Caco-2 (cell line): ENCODE data around the gene DRC7. TPM values are rescaled to one million over a fixed set of nuclear protein-coding genes. Genes with fewer than 3 reads are reported as not detected.

Source experiments
- BruUV-seq: library from RNA; stranded (reverse); fragments of 400-500 nt; replicated peaks from 2 replicates; lab custom pipeline; 2021; lab: Mats Ljungman, UMichigan
- CTCF ChIA-PET: fragments of 300-600 bp; sonication (Branson Sonifier 250); formaldehyde crosslinking; loops from one replicate; lab custom pipeline; 2022; ENCODE audit warnings: antibody characterized with exemption; lab: Charles Lee
- POLR2A ChIA-PET: fragments of 300-600 bp; sonication (Branson Sonifier 250); formaldehyde crosslinking; loops from one replicate; lab custom pipeline; 2022; ENCODE audit warnings: antibody characterized with exemption; lab: Charles Lee
- DNase-seq, 2 experiments: peaks; one replicate each; pipeline versions ENCODE4 v3.0.0 to v3.0.0-alpha.2; 2020 to 2022
- H3K27me3 ChIP-seq: replicated peaks from 2 replicates; pipeline ENCODE4 v1.6.0; 2011; ENCODE audit warnings: low read length; ENCODE audit not compliant: control insufficient read depth, insufficient read depth
- H3K36me3 ChIP-seq: 2 replicates; pipeline ENCODE4 v1.5.1; 2011; ENCODE audit warnings: low read length; ENCODE audit not compliant: control insufficient read depth, insufficient read depth
- H3K4me1 ChIP-seq: fragments of 250-450 bp; sonication (Bioruptor Pico); 2 replicates; pipeline ENCODE4 v1.5.1; 2020; ENCODE audit warnings: mild to moderate bottlenecking
- H3K4me3 ChIP-seq: 2 replicates; pipeline ENCODE4 v1.5.1; 2011; ENCODE audit warnings: low read depth, mild to moderate bottlenecking, control low read depth, low read length
- H3K9me3 ChIP-seq: fragments of 250-450 bp; sonication (Bioruptor Pico); 2 replicates; pipeline ENCODE4 v1.5.1; 2020; ENCODE audit warnings: mild to moderate bottlenecking, moderate library complexity
- H3K27ac Mint-ChIP-seq: one replicate; pipeline ENCODE4 v1.8.0; 2022; ENCODE audit warnings: mixed read lengths; ENCODE audit not compliant: unreplicated experiment
- H3K27me3 Mint-ChIP-seq: one replicate; pipeline ENCODE4 v1.8.0; 2022; ENCODE audit warnings: mixed read lengths; ENCODE audit not compliant: insufficient read depth, unreplicated experiment
- H3K36me3 Mint-ChIP-seq: one replicate; pipeline ENCODE4 v1.8.0; 2022; ENCODE audit warnings: mild to moderate bottlenecking, mixed read lengths; ENCODE audit not compliant: insufficient read depth, unreplicated experiment
- H3K4me1 Mint-ChIP-seq: one replicate; pipeline ENCODE4 v1.8.0; 2022; ENCODE audit warnings: low read depth, mixed read lengths; ENCODE audit not compliant: unreplicated experiment
- H3K4me3 Mint-ChIP-seq: one replicate; pipeline ENCODE4 v1.8.0; 2022; ENCODE audit warnings: mild to moderate bottlenecking, moderate library complexity, mixed read lengths; ENCODE audit not compliant: unreplicated experiment
- H3K9me3 Mint-ChIP-seq: one replicate; pipeline ENCODE4 v1.8.0; 2022; ENCODE audit warnings: mixed read lengths; ENCODE audit not compliant: unreplicated experiment
- CTCF ChIP-seq, 2 experiments: fragments of 200-600 bp in 1 of 2; IDR thresholded peaks; 1 replicate in 1 of 2; 2 replicates in 1 of 2; pipeline versions ENCODE4 v1.5.1 to v1.8.0; 2011 to 2022; ENCODE audit warnings: antibody characterized with exemption in 1 of 2, control low read depth in 1 of 2, inconsistent platforms in 1 of 2, low read depth in 1 of 2, low read length in 1 of 2, mild to moderate bottlenecking in 1 of 2, moderate library complexity in 1 of 2; ENCODE audit not compliant: insufficient read depth in 1 of 2, severe bottlenecking in 1 of 2, unreplicated experiment in 1 of 2
- intact Hi-C: fragments of 100-400 bp; cut with micrococcal nuclease; formaldehyde crosslinking; loops from one replicate; pipeline ENCODE4 v1.10.0; 2022; ENCODE audit not compliant: unreplicated experiment
- total RNA-seq: library from RNA; stranded (reverse); gene quantifications from 2 replicates; pipeline ENCODE4 v1.2.3, GENCODE V29; 2022

The DRC7 gene
- total RNA-seq, 1 experiment from 2014 or later = 1.1 TPM

DNA sequence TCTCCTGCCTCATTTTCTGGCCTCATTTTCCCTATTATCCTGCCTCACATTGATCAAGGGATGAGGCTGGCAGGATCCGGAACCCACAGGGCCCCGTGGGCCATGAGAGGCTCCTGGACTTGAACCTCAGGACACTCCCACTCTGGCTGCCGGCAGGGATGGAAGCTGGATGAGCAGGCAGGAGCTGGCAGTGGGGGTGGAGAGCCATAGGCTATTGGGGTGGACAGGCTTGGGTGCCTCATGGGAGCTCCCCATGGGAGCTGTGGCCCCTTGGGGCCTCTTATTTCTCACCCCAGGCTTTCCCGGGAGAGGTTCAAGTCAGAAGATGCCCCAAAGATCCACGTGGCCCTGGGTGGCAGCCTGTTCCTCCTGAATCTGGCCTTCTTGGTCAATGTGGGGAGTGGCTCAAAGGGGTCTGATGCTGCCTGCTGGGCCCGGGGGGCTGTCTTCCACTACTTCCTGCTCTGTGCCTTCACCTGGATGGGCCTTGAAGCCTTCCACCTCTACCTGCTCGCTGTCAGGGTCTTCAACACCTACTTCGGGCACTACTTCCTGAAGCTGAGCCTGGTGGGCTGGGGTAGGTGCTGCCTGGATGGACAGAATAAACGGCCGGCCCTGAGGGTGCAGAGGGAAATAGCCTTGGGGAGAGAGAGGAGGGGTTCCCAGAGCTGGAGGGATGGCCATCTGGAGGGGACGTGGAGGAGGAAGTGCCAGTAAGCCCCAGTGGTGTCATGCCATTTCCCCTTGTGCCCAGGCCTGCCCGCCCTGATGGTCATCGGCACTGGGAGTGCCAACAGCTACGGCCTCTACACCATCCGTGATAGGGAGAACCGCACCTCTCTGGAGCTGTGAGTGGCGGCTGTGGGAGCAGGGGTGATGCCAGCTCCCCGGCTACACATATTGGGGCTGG lies 10.7 kb upstream of the DRC7 start:
- no peak overlapping the region for H3K4me3 ChIP-seq
- Mint-ChIP-seq H3K4me1 (peaks cover 1% of the 10 kb centered on the region), H3K27ac (no peak overlapping the region), H3K27me3 (no peaks in the 10 kb centered on the region), H3K9me3 (no peaks in the 10 kb centered on the region), H3K4me3 (no peak overlapping the region), H3K36me3 (no peaks in the 10 kb centered on the region)
- POLR2A ChIA-PET = no interaction called here
- intact Hi-C loops = no loop called here
- DNase-seq = no peak
- CTCF ChIA-PET = interaction anchor here (1.0 kb wide), 1 partner anchor 9 kb away, joined by 3 read pairs; no protein-coding TSS in a partner anchor
- H3K27me3 ChIP-seq = no peaks in the 10 kb centered on the region
- no peaks in the 10 kb centered on the region for H3K36me3 ChIP-seq
- no TSS peak for BruUV-seq
- no peaks in the 10 kb centered on the region; the same call in 1 of the 2 replicates for H3K4me1 ChIP-seq
- no peaks in the 10 kb centered on the region; the same call in 1 of the 2 replicates for H3K9me3 ChIP-seq
- TF ChIP-seq CTCF (IDR thresholded peaks at IDR 0.05; ENCODE audit: insufficient read depth in 1 of 2, low read depth in 1 of 2, low read length in 1 of 2, severe bottlenecking in 1 of 2, unreplicated experiment in 1 of 2) = no peak

DNA sequence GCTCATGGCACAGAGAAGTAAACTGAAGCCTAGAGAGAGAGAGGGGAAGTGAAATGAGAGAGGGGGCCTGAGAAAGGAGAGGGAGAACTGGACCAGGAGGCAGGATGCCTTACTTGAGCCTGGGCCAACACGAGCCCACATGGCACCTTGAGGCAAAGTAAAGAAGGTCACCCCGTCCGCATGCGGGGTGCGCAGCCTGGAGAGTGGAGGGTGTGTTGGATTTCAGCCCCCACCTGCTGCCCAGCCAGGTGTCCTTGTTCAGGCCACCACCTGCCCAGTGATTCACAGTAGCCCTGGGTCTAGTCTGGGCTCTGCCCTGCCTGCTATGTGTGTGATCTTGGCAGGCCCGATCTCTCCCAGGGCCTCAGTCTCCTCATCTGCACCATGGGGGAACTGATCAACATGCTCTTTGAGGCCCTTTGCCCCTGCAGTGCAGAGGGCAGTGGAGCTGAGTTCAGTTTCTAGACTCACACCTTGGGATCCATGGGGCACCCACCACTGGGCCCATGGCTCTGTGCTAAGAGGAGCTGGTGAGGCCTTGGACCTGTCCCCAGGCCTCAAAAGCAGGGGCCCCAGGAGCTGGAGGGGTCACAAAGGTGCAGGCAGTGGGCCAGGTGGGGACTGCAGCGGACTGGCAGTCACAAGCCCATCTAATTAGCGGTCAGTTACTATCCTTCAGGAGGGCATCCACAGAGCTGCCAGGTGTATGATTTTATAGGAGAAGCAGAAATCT lies 9.8 kb upstream of the DRC7 start:
- Histone ChIP-seq H3K9me3 (no peaks in the 10 kb centered on the region; the same call in 1 of the 2 replicates), H3K4me1 (no peaks in the 10 kb centered on the region; the same call in 1 of the 2 replicates), H3K4me3 (no peak overlapping the region), H3K36me3 (no peaks in the 10 kb centered on the region), H3K27me3 (no peaks in the 10 kb centered on the region)
- ChIA-PET CTCF (no interaction called here), POLR2A (no interaction called here)
- H3K9me3 Mint-ChIP-seq = no peaks in the 10 kb centered on the region
- TF ChIP-seq CTCF (IDR thresholded peaks at IDR 0.05; ENCODE audit: insufficient read depth in 1 of 2, low read depth in 1 of 2, low read length in 1 of 2, severe bottlenecking in 1 of 2, unreplicated experiment in 1 of 2) = no peak
- H3K27me3 Mint-ChIP-seq = no peaks in the 10 kb centered on the region
- no peak overlapping the region for H3K4me3 Mint-ChIP-seq
- DNase-seq = no peak
- intact Hi-C loops = no loop called here
- H3K4me1 Mint-ChIP-seq = peaks cover 10% of the 10 kb centered on the region
- H3K36me3 Mint-ChIP-seq = no peaks in the 10 kb centered on the region
- no peak overlapping the region for H3K27ac Mint-ChIP-seq
- BruUV-seq = no TSS peak

- no peak for DNase-seq
- ChIA-PET CTCF (no interaction called here), POLR2A (no interaction called here)
- Histone ChIP-seq H3K27me3 (no peaks in the 10 kb centered on the region), H3K36me3 (no peaks in the 10 kb centered on the region), H3K4me1 (no peaks in the 10 kb centered on the region; the same call in 1 of the 2 replicates), H3K9me3 (no peaks in the 10 kb centered on the region; the same call in 1 of the 2 replicates), H3K4me3 (no peak overlapping the region)
- intact Hi-C loops = no loop called here
- H3K4me3 Mint-ChIP-seq = no peak overlapping the region
- H3K27ac Mint-ChIP-seq = no peak overlapping the region
- no peaks in the 10 kb centered on the region for H3K27me3 Mint-ChIP-seq
- TF ChIP-seq CTCF (IDR thresholded peaks at IDR 0.05; ENCODE audit: insufficient read depth in 1 of 2, low read depth in 1 of 2, low read length in 1 of 2, severe bottlenecking in 1 of 2, unreplicated experiment in 1 of 2) = no peak
- peaks cover 12% of the 10 kb centered on the region for H3K4me1 Mint-ChIP-seq
- BruUV-seq = no TSS peak
- H3K9me3 Mint-ChIP-seq = no peaks in the 10 kb centered on the region
- no peaks in the 10 kb centered on the region for H3K36me3 Mint-ChIP-seq
These were observed 9.0 kb upstream of the DRC7 start for GRCh38 chr16:57685633-57686032.
